ENCODE results near the gene ANXA3.

GRCh38 chr4:78596111-78596742 lies 44.7 kb downstream of the ANXA3 start:
- TF ChIP-seq CTCF (IDR thresholded peaks at IDR 0.05; ENCODE audit: extremely low read depth in 1 of 2, insufficient read depth in 1 of 2, low read depth in 1 of 2, low read length in 2 of 2), result no peak
- TF ChIP-seq JUN (IDR thresholded peaks at IDR 0.05; ENCODE audit: borderline replicate concordance, insufficient read depth, insufficient read length, low read depth), result no peak
- TF ChIP-seq MAX (IDR thresholded peaks at IDR 0.05; ENCODE audit: insufficient read depth, insufficient read length), result no peak
- no peak for TF ChIP-seq POLR2AphosphoS5 (IDR thresholded peaks at IDR 0.05; ENCODE audit: insufficient read depth, low read depth, low read length)
